ENCODE results near the gene PARVB.

The PARVB gene

DNA sequence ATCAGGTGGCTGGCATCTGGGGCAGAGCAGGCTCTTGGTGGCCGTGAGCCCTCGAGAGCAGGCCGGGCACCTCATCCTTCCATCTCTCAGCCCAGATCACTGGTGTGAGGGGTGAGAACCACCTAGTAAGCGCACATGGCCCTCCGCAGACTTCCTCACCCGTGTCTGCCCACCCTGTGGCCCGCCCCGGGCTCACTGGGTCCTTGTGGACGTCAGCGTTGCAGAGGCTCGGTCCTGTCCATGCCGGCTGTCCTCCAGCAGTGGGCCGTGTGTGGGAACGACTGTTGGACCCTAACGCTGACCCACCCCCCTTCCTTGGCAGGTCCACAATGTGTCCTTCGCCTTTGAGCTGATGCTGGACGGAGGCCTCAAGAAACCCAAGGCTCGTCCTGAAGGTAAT is 139.4 kb downstream of the PARVB start:
- H2AK5ac ChIP-seq (ENCODE audit: low read depth, low read length), result peak overlapping the region; percentile 56
- no peak overlapping the region for H2BK5ac ChIP-seq (ENCODE audit: low read length)
- no peaks in the 10 kb centered on the region for H3K36me3 ChIP-seq (replicated peaks in 1 of 2; ENCODE audit: control insufficient read depth in 2 of 2, insufficient read depth in 2 of 2, low read length in 2 of 2)
- H2BK120ac ChIP-seq (ENCODE audit: low read depth, low read length), result peak overlapping the region; percentile 73
- peaks cover 0 to 7% (median 0%) of the 10 kb centered on the region in 3 experiments for H3K27me3 ChIP-seq (ENCODE audit: control insufficient read depth in 3 of 3, insufficient read depth in 3 of 3, low read depth in 1 of 3, low read length in 3 of 3)
- no peak for DNase-seq (ENCODE audit: low spot score)
- H3K4me2 ChIP-seq (ENCODE audit: insufficient read depth, low read length, poor library complexity, severe bottlenecking), result no peak overlapping the region
- H2BK12ac ChIP-seq (ENCODE audit: low read length), result no peak overlapping the region
- H3K27ac ChIP-seq (replicated peaks; ENCODE audit: low read length), result no peak overlapping the region
- peak overlapping the region; percentile 53 for H2BK15ac ChIP-seq (ENCODE audit: low read length)
- no peak overlapping the region for H3K23ac ChIP-seq (ENCODE audit: low read depth, low read length, poor library complexity)
- no peaks in the 10 kb centered on the region for H3K9me3 ChIP-seq (replicated peaks in 1 of 2; ENCODE audit: control insufficient read depth in 2 of 2, insufficient read depth in 1 of 2, low read depth in 1 of 2, low read length in 2 of 2)
- no peaks in the 10 kb centered on the region for H3K79me1 ChIP-seq (ENCODE audit: low read depth, low read length)
- no peak overlapping the region for H3K4me3 ChIP-seq (ENCODE audit: low read length in 2 of 2)
- H3K4me1 ChIP-seq (ENCODE audit: control insufficient read depth in 2 of 2, insufficient read depth in 1 of 2, low read depth in 1 of 2, low read length in 2 of 2), result peaks cover 13 to 22% of the 10 kb centered on the region in 2 donors
- H3K14ac ChIP-seq (ENCODE audit: low read length), result peak overlapping the region; percentile 92
- H3K9ac ChIP-seq (ENCODE audit: low read depth, low read length, poor library complexity), result peak overlapping the region; percentile 34
- H4K91ac ChIP-seq (ENCODE audit: low read depth, low read length, poor library complexity), result no peak overlapping the region
- H3K4ac ChIP-seq (ENCODE audit: low read length), result no peak overlapping the region
- no peak overlapping the region for H2AFZ ChIP-seq (ENCODE audit: low read length)
- peak overlapping the region; percentile 69 for H3K18ac ChIP-seq (ENCODE audit: low read length)
- no peak overlapping the region for H4K8ac ChIP-seq (ENCODE audit: low read depth, low read length)
- no CpG with 5 or more reads among the region's 18 CpGs for WGBS, 2 donors (ENCODE audit: extremely low coverage in 2 of 2, insufficient read length in 2 of 2, insufficient replicate concordance in 1 of 2)

DNA sequence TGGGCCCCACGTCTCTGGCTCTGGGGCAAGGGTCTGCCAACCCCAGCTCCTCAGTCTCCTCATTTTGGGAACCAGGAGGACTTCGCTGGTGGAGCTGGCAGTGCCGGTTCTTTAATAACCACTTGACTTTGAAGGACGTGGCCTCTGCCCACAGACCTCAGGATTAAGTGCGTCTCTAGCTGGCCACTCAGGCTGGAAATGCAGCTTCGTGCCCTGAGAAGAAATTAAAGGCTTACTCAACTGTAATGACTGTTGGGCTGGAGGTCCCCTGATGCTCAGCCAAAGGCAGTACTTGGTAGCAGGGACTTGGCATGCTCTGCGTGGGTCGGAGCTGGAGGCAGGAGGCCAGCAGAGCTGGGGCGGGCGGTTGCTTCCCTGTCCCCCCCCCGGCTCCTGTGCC is 139.9 kb downstream of the PARVB start:
- Histone ChIP-seq H2BK5ac (ENCODE audit: low read length) (no peak overlapping the region), H3K27ac (replicated peaks; ENCODE audit: low read length) (no peak overlapping the region), H3K14ac (ENCODE audit: low read length) (peak overlapping the region; percentile 92), H4K91ac (ENCODE audit: low read depth, low read length, poor library complexity) (no peak overlapping the region), H2AFZ (ENCODE audit: low read length) (no peak overlapping the region), H3K4me2 (ENCODE audit: insufficient read depth, low read length, poor library complexity, severe bottlenecking) (no peak overlapping the region), H3K4me1 (ENCODE audit: control insufficient read depth in 2 of 2, insufficient read depth in 1 of 2, low read depth in 1 of 2, low read length in 2 of 2) (peaks cover 9 to 21% of the 10 kb centered on the region in 2 donors), H3K23ac (ENCODE audit: low read depth, low read length, poor library complexity) (no peak overlapping the region), H3K4me3 (ENCODE audit: low read length in 2 of 2) (no peak overlapping the region), H3K27me3 (ENCODE audit: control insufficient read depth in 3 of 3, insufficient read depth in 3 of 3, low read depth in 1 of 3, low read length in 3 of 3) (peaks cover 0 to 7% (median 0%) of the 10 kb centered on the region in 3 experiments), H4K8ac (ENCODE audit: low read depth, low read length) (no peak overlapping the region), H2BK12ac (ENCODE audit: low read length) (no peak overlapping the region), H2BK120ac (ENCODE audit: low read depth, low read length) (no peak overlapping the region), H2BK15ac (ENCODE audit: low read length) (peak overlapping the region; percentile 53), H3K18ac (ENCODE audit: low read length) (no peak overlapping the region), H2AK5ac (ENCODE audit: low read depth, low read length) (peak overlapping the region; percentile 56), H3K79me1 (ENCODE audit: low read depth, low read length) (no peaks in the 10 kb centered on the region), H3K9me3 (replicated peaks in 1 of 2; ENCODE audit: control insufficient read depth in 2 of 2, insufficient read depth in 1 of 2, low read depth in 1 of 2, low read length in 2 of 2) (no peaks in the 10 kb centered on the region), H3K4ac (ENCODE audit: low read length) (no peak overlapping the region), H3K9ac (ENCODE audit: low read depth, low read length, poor library complexity) (no peak overlapping the region), H3K36me3 (replicated peaks in 1 of 2; ENCODE audit: control insufficient read depth in 2 of 2, insufficient read depth in 2 of 2, low read length in 2 of 2) (no peaks in the 10 kb centered on the region)
- no peak for DNase-seq (ENCODE audit: low spot score)
- no CpG with 5 or more reads among the region's 11 CpGs for WGBS, 2 donors (ENCODE audit: extremely low coverage in 2 of 2, insufficient read length in 2 of 2, insufficient replicate concordance in 1 of 2)

DNA sequence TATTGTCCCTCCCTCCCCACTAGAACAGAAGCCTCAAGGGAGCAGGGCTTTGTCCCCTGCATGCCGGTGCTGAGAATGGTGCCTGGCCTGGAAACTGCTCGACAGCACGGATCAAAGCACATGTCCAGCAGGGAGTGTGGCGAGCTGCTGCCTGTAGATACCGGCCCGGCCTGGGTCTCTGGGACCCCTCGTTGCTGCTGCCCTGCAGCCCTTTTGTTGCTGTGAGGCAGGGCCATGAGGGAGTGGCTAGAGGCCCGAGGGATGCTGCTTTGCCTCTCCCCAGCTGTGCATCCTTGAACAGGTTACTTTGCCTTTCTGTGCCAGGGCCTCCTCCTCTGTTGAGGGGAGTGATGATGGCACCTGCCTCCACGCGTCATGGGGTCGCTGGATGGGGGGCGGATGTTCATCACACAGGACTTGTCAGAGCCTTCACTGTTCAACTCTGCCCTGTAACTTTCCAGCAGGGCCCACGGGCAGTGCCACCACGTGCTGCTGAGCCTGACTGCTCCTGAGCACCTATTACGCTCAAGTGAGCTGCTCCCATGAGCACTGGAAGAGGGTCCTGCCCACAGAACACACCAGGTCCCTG is 141.3 kb downstream of the PARVB start:
- DNase-seq (ENCODE audit: low spot score), result no peak
- WGBS, 2 donors (ENCODE audit: extremely low coverage in 2 of 2, insufficient read length in 2 of 2, insufficient replicate concordance in 1 of 2), result no CpG with 5 or more reads among the region's 15 CpGs

DNA sequence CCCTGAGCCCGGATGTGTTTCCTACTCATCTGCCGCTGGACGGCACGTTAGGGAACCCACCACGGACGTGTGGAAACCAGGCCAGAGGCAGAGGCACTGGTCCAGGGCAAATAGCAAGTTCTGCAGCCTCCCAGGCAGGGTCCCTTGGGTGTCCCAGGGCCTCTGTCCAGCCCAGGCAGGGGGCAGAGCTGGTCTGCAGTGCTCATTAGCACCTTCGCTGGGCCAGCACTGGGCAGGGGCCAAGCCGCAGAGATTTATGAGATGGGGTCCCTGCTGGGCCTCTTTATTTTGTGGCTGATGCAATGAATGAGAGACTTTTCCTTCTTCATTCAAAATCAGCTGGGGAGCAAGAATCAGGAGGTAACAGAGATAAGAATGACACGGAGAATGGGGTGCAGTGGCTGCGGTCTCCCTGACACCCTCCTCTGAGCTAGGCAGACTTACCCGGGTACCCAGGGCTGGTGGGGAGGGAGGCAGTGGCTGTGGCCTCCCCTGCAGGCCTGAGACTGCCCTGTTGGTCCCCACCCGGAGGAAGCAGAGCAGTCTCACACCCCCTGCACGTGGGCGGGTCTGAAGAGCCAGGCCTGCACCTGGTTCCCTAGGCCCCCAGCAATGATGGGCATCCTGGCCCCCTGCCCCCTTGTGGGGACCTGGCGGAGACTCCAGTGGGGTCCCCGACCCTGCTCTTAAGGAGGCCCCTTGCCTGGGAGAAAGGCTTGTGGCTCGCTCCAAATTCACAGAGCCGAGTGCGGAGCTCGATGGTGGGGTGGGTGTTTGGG is 142.6 kb downstream of the PARVB start:
- no peaks in the 10 kb centered on the region for H3K9me3 ChIP-seq (replicated peaks in 1 of 2; ENCODE audit: control insufficient read depth in 2 of 2, insufficient read depth in 1 of 2, low read depth in 1 of 2, low read length in 2 of 2)
- H3K9ac ChIP-seq (ENCODE audit: low read depth, low read length, poor library complexity), result no peak overlapping the region
- peak overlapping the region; percentile 49 for H2BK12ac ChIP-seq (ENCODE audit: low read length)
- H3K36me3 ChIP-seq (replicated peaks in 1 of 2; ENCODE audit: control insufficient read depth in 2 of 2, insufficient read depth in 2 of 2, low read length in 2 of 2), result no peaks in the 10 kb centered on the region
- peak overlapping the region; percentile 94 for H3K18ac ChIP-seq (ENCODE audit: low read length)
- no peaks in the 10 kb centered on the region for H3K79me1 ChIP-seq (ENCODE audit: low read depth, low read length)
- DNase-seq (ENCODE audit: low spot score), result no peak
- no peak overlapping the region for H4K8ac ChIP-seq (ENCODE audit: low read depth, low read length)
- H4K91ac ChIP-seq (ENCODE audit: low read depth, low read length, poor library complexity), result no peak overlapping the region
- H2BK5ac ChIP-seq (ENCODE audit: low read length), result peak overlapping the region; percentile 59
- H3K4me3 ChIP-seq (ENCODE audit: low read length in 2 of 2), result no peak overlapping the region
- no CpG with 5 or more reads among the region's 20 CpGs for WGBS, 2 donors (ENCODE audit: extremely low coverage in 2 of 2, insufficient read length in 2 of 2, insufficient replicate concordance in 1 of 2)
- H2AK5ac ChIP-seq (ENCODE audit: low read depth, low read length), result peak overlapping the region; percentile 94
- peak overlapping the region; percentile 65 for H3K14ac ChIP-seq (ENCODE audit: low read length)
- H3K4me2 ChIP-seq (ENCODE audit: insufficient read depth, low read length, poor library complexity, severe bottlenecking), result no peak overlapping the region
- peak overlapping the region; percentile 63 for H2BK120ac ChIP-seq (ENCODE audit: low read depth, low read length)
- peak overlapping the region; percentile 68 for H2BK15ac ChIP-seq (ENCODE audit: low read length)
- peaks cover 8 to 12% of the 10 kb centered on the region in 2 donors for H3K4me1 ChIP-seq (ENCODE audit: control insufficient read depth in 2 of 2, insufficient read depth in 1 of 2, low read depth in 1 of 2, low read length in 2 of 2)
- H3K27ac ChIP-seq (replicated peaks; ENCODE audit: low read length), result no peak overlapping the region
- H3K4ac ChIP-seq (ENCODE audit: low read length), result no peak overlapping the region
- H3K27me3 ChIP-seq (ENCODE audit: control insufficient read depth in 3 of 3, insufficient read depth in 3 of 3, low read depth in 1 of 3, low read length in 3 of 3), result peaks cover 0 to 7% (median 0%) of the 10 kb centered on the region in 3 experiments
- H3K23ac ChIP-seq (ENCODE audit: low read depth, low read length, poor library complexity), result no peak overlapping the region
- H2AFZ ChIP-seq (ENCODE audit: low read length), result peak overlapping the region; percentile 24

More for the DNA sequence above, 141.3 kb downstream of the PARVB start:
- Histone ChIP-seq H4K8ac (ENCODE audit: low read depth, low read length) (no peak overlapping the region), H2BK120ac (ENCODE audit: low read depth, low read length) (peak overlapping the region; percentile 56), H3K27ac (replicated peaks; ENCODE audit: low read length) (no peak overlapping the region), H3K36me3 (replicated peaks in 1 of 2; ENCODE audit: control insufficient read depth in 2 of 2, insufficient read depth in 2 of 2, low read length in 2 of 2) (no peaks in the 10 kb centered on the region), H3K4me2 (ENCODE audit: insufficient read depth, low read length, poor library complexity, severe bottlenecking) (no peak overlapping the region), H4K91ac (ENCODE audit: low read depth, low read length, poor library complexity) (no peak overlapping the region), H3K79me1 (ENCODE audit: low read depth, low read length) (no peaks in the 10 kb centered on the region), H3K23ac (ENCODE audit: low read depth, low read length, poor library complexity) (peak overlapping the region; percentile 37), H2BK5ac (ENCODE audit: low read length) (no peak overlapping the region), H3K18ac (ENCODE audit: low read length) (peak overlapping the region; percentile 92), H2BK12ac (ENCODE audit: low read length) (peak overlapping the region; percentile 3), H3K4me1 (ENCODE audit: control insufficient read depth in 2 of 2, insufficient read depth in 1 of 2, low read depth in 1 of 2, low read length in 2 of 2) (peaks cover 2 to 14% of the 10 kb centered on the region in 2 donors), H3K4me3 (ENCODE audit: low read length in 2 of 2) (no peak overlapping the region), H3K14ac (ENCODE audit: low read length) (no peak overlapping the region), H3K9me3 (replicated peaks in 1 of 2; ENCODE audit: control insufficient read depth in 2 of 2, insufficient read depth in 1 of 2, low read depth in 1 of 2, low read length in 2 of 2) (no peaks in the 10 kb centered on the region), H3K9ac (ENCODE audit: low read depth, low read length, poor library complexity) (no peak overlapping the region), H2AK5ac (ENCODE audit: low read depth, low read length) (peak overlapping the region; percentile 63), H3K4ac (ENCODE audit: low read length) (peak overlapping the region; percentile 69), H3K27me3 (ENCODE audit: control insufficient read depth in 3 of 3, insufficient read depth in 3 of 3, low read depth in 1 of 3, low read length in 3 of 3) (peaks cover 0 to 7% (median 0%) of the 10 kb centered on the region in 3 experiments), H2BK15ac (ENCODE audit: low read length) (no peak overlapping the region), H2AFZ (ENCODE audit: low read length) (no peak overlapping the region)

All from neuronal stem cell (in vitro differentiated cells).